Effector memory CD8-positive, alpha-beta T cell (primary cell): ENCODE measurements around the gene NHSL1.

Experiments used
- ATAC-seq: fragments of 150-1000 bp; cut with Tn5 transposase; replicated peaks from 2 replicates; pipeline ENCODE4 v1.10.0; 2021; ENCODE audit warnings: mild to moderate bottlenecking, moderate library complexity
- DNase-seq, 3 experiments: peaks; one replicate each; pipeline ENCODE4 v3.0.0; 2021
- H3K27ac Mint-ChIP-seq, 2 donors: one replicate each; pipeline ENCODE4 v1.8.0; 2022; ENCODE audit warnings: mild to moderate bottlenecking in 2 of 2, mixed read lengths in 2 of 2, moderate library complexity in 2 of 2
- H3K27me3 Mint-ChIP-seq, 2 donors: one replicate each; pipeline ENCODE4 v1.8.0; 2022; ENCODE audit warnings: mixed read lengths in 2 of 2
- H3K36me3 Mint-ChIP-seq: one replicate; pipeline ENCODE4 v1.8.0; 2022; ENCODE audit warnings: mild to moderate bottlenecking, moderate library complexity, mixed read lengths; ENCODE audit not compliant: insufficient read depth
- H3K4me1 Mint-ChIP-seq, 2 donors: one replicate each; pipeline ENCODE4 v1.8.0; 2022; ENCODE audit warnings: low read depth in 2 of 2, mixed read lengths in 2 of 2
- H3K4me3 Mint-ChIP-seq, 2 donors: one replicate each; pipeline ENCODE4 v1.8.0; 2022; ENCODE audit warnings: mild to moderate bottlenecking in 2 of 2, mixed read lengths in 2 of 2, moderate library complexity in 2 of 2
- H3K9me3 Mint-ChIP-seq, 2 donors: one replicate each; pipeline ENCODE4 v1.8.0; 2022; ENCODE audit warnings: mixed read lengths in 2 of 2

Gene NHSL1

DNA sequence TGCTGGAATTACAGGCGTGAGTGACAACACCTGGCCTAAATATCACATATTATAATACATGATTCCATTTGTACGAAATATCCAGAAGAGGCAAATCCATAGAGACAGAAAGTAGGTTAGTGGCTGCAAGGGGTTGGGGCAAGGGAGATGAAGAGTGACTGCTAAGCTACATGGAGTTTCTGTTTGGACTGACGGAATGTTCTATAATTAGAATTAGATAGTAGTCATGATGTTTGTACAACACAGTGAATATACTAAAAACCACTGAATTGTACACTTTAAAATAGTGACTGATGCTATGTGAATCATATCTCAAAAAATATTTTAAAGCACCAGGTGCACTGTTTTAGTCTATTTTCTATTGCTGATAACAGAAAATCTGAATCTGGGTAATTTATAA lies 99.0 kb downstream of the NHSL1 start:
- DNase-seq (no peak), ATAC-seq (no peak)
- Mint-ChIP-seq H3K4me3 (no peak overlapping the region), H3K36me3 (peaks cover 5% of the 10 kb centered on the region), H3K9me3 (no peaks in the 10 kb centered on the region), H3K27me3 (no peaks in the 10 kb centered on the region), H3K4me1 (peaks cover 5 to 12% of the 10 kb centered on the region in 2 donors), H3K27ac (no peak overlapping the region)

DNA sequence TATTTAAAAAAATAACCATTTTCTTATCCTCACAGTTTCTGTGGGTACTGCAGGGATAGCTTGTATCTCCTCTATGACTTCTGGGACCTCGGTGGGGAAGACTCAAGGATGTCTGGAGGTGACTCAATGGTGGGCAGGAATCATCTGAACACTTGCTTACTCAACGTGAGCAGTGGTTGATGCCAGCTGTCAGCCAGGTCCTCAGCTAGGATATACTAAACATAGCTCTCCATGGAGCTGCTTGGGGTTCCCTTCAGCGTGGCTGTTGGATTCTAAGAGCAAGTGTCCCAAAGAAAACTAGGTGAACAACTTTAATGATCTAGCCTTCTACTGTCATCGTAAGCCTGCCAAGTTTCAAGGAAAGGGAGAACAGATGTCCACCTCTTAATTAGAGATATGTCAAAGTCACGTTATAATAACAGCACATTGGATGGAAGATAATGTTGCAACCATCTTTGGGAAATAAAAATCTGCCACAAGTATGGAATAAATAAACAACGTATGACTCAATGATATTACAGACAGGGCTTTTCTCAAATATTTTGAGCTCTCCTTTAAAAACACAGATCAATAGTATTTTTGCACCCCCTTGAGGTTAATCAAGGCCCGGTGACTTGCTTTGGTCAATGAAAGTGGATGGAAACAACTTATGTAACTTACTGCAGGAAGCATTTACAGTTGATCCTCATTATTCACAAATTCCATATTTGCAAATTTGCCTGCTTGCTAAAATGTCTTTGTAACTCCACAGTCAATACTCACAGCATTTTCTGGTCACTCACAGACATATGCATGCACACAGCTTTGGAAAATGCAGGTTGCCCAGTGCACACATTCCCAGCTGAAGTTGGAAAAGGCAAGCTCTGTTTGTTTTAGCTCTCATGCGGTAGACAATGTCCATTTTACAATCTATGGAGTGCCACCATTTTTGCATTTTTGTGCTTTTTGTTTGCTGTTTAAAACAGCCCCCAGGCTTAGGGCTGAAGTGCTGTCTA lies 101.9 kb downstream of the NHSL1 start:
- DNase-seq = no peak
- H3K4me1 Mint-ChIP-seq = no peaks in the 10 kb centered on the region
- H3K4me3 Mint-ChIP-seq = no peak overlapping the region
- H3K27ac Mint-ChIP-seq = no peak overlapping the region
- no peaks in the 10 kb centered on the region for H3K27me3 Mint-ChIP-seq
- H3K36me3 Mint-ChIP-seq = no peaks in the 10 kb centered on the region
- ATAC-seq = no peak
- no peaks in the 10 kb centered on the region for H3K9me3 Mint-ChIP-seq

DNA sequence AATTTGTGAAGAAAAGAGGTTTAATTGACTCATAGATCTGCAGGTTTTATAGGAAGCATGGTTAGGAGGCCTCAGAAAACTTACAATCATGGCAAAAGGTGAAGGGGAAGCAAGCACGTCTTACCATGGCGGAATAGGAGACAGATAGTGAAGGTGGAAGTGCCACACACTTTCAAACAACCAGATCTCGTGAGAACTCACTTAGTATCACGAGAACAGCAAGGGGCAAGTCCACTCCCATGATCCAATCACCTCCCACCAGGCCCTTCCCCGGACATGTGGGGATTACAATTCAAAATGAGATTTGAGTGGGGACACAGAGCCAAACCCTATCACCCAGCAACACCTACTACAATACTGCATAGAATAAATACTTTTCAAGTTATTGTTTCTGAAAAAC lies 102.6 kb downstream of the NHSL1 start:
- H3K36me3 Mint-ChIP-seq = no peaks in the 10 kb centered on the region
- DNase-seq (no peak), ATAC-seq (no peak)
- no peaks in the 10 kb centered on the region for H3K4me1 Mint-ChIP-seq
- no peaks in the 10 kb centered on the region for H3K9me3 Mint-ChIP-seq
- no peak overlapping the region for H3K27ac Mint-ChIP-seq
- no peak overlapping the region for H3K4me3 Mint-ChIP-seq
- H3K27me3 Mint-ChIP-seq = peaks cover 0 to 3% of the 10 kb centered on the region in 2 donors

DNA sequence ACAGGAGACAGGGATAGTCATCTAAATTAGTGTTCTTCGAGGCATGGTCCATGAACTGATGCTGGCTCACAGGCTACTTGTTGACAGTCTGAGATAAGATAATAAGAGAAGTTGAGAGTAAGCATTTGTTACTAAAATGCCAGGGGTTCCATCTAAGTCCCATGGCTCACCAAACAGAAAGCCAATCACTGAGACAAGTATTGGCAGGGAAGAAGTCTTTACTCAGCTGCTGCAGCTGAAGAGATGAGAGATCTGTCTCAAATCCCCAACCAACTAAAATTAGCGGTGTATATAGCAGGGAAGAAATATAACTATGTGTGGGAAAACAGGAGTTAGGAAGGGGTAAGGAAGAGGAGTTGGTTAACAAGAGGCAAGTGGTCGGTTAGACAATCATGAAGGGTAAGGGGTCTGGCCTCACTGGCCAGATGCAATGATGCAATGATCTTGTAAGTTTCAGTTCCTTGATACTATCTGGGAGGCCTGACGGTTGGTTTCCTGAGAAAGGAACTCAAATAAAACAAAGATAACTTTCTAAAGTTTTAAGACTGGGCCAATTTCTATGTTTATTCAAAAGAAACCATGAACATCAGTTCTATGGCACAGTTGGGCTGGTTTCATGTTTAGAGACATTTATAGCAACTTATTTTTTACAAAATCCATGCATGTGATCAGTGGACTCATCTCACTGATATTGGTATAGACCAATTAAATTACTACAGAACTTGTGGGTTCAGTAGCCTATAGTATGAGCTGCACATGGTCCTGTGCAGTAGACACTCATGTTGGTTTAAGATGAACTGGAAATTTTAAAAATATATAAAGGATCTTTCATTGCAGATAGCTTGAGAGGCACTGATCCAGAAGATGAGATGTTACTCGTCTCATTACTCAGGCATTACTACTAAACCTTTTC lies 105.2 kb downstream of the NHSL1 start:
- Mint-ChIP-seq H3K27ac (no peak overlapping the region), H3K9me3 (no peaks in the 10 kb centered on the region), H3K27me3 (peaks cover 15 to 22% of the 10 kb centered on the region in 2 donors), H3K36me3 (no peaks in the 10 kb centered on the region), H3K4me1 (no peaks in the 10 kb centered on the region), H3K4me3 (no peak overlapping the region)
- ATAC-seq (no peak), DNase-seq (no peak)

DNA sequence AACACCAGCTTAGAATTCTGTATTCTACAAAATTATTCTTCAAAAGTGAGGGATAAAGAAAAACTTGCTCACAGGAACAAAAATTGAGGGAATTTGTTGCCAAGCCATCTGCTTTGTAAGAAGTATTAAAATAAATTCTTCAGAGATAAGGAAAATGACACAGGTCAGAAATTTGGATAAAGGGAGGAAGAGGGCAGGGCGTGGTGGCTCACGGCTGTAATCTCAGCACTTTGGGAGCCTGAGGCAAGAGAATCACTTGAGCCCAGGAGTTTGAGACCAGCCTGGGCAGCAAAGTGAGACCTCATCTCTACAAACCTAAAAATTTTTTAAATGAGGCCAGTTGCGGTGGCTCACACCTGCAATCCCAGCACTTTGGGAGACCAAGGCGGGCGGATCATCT lies 109.7 kb downstream of the NHSL1 start:
- H3K36me3 Mint-ChIP-seq = no peaks in the 10 kb centered on the region

DNA sequence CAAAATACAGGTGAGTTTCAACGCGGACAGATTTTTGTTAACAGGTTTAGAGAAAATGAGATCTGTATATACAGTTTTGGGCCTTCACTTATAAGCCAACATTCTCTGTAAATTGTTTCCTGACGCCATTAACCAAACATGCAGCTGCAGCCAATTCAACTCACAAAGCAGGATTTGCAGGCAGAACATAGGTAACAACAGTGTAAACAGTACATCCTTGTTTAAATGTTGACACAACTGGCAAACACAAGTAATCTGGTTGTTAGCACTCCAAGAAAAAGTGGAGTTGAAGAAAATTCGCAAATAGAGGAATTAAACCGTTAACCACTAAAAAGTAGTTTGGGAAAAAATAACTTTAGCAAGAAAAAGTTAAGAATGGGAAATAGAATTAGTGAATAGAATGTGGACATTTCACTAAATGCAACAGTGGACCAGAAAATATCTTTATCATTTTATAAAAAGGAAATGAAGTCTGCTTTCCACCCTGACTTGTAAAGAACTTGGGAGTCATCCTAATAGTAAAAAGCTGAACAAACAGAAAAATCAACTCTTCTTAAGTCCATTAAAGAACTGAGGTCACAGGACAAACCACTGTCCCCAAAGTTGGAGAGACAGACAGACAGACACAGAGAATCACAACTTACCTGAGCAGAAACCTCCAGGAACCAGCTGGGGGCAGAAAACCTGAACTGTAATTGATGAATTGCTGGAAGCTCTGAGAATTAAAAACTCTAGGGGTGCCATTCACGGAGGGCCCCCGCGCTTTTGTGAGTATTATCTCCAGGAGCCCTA lies 111.5 kb downstream of the NHSL1 start:
- ATAC-seq (no peak), DNase-seq (no peak)
- Mint-ChIP-seq H3K36me3 (no peaks in the 10 kb centered on the region), H3K9me3 (no peaks in the 10 kb centered on the region), H3K4me1 (no peaks in the 10 kb centered on the region), H3K27me3 (peaks cover 32 to 43% of the 10 kb centered on the region in 2 donors), H3K4me3 (no peak overlapping the region), H3K27ac (no peak overlapping the region)

More for the DNA sequence above, 109.7 kb downstream of the NHSL1 start:
- ATAC-seq (no peak), DNase-seq (no peak)
- H3K27me3 Mint-ChIP-seq = peaks cover 28 to 36% of the 10 kb centered on the region in 2 donors
- H3K4me3 Mint-ChIP-seq = no peak overlapping the region
- no peaks in the 10 kb centered on the region for H3K4me1 Mint-ChIP-seq
- no peaks in the 10 kb centered on the region for H3K9me3 Mint-ChIP-seq
- H3K27ac Mint-ChIP-seq = no peak overlapping the region

DNA sequence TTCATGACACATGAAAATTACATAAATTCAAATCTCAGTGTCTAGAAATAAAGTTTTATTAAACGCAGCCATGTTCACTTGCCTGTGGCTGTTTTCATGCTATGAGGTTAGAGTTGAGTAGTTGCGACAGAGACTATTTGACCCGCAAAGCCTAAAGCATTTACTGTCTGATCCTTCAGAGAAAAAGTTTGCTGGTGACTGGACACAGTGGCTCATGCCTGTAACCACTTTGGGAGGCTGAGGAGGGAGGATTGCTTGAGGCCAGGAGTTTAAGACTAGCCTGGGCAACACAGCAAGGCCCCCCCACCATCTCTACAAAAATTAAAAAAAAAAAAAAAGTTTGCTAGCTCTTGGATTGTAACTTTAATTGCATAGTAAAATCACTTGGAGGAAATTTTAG lies 112.4 kb downstream of the NHSL1 start:
- DNase-seq (no peak), ATAC-seq (no peak)
- no peak overlapping the region for H3K27ac Mint-ChIP-seq
- no peak overlapping the region for H3K4me3 Mint-ChIP-seq
- H3K4me1 Mint-ChIP-seq = peaks cover 0 to 4% of the 10 kb centered on the region in 2 donors
- peaks cover 40 to 46% of the 10 kb centered on the region in 2 donors for H3K27me3 Mint-ChIP-seq
- no peaks in the 10 kb centered on the region for H3K36me3 Mint-ChIP-seq
- H3K9me3 Mint-ChIP-seq = no peaks in the 10 kb centered on the region

DNA sequence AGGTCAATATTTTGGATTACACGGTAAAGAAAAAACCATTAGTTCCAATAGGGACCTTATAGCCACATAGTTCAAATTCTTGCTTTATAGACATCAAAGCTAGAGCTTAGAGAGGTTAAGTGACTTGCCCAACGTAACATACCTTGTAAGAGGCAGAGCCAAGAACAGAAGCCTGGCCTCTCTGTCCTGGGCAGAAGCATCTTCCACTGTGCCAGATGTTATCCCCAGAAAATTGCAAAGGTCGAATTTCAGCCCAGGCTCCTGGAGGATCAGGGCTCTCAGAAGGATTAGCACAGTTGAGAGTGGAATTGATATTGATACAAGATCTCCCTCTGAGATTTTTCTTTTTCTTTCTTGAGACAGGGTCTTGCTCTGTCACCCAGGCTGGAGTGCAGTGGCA lies 115.5 kb downstream of the NHSL1 start:
- Mint-ChIP-seq H3K36me3 (no peaks in the 10 kb centered on the region), H3K27me3 (peaks cover 21 to 22% of the 10 kb centered on the region in 2 donors), H3K27ac (no peak overlapping the region), H3K4me3 (no peak overlapping the region), H3K4me1 (peaks cover 0 to 4% of the 10 kb centered on the region in 2 donors), H3K9me3 (no peaks in the 10 kb centered on the region)
- ATAC-seq (no peak), DNase-seq (no peak)

DNA sequence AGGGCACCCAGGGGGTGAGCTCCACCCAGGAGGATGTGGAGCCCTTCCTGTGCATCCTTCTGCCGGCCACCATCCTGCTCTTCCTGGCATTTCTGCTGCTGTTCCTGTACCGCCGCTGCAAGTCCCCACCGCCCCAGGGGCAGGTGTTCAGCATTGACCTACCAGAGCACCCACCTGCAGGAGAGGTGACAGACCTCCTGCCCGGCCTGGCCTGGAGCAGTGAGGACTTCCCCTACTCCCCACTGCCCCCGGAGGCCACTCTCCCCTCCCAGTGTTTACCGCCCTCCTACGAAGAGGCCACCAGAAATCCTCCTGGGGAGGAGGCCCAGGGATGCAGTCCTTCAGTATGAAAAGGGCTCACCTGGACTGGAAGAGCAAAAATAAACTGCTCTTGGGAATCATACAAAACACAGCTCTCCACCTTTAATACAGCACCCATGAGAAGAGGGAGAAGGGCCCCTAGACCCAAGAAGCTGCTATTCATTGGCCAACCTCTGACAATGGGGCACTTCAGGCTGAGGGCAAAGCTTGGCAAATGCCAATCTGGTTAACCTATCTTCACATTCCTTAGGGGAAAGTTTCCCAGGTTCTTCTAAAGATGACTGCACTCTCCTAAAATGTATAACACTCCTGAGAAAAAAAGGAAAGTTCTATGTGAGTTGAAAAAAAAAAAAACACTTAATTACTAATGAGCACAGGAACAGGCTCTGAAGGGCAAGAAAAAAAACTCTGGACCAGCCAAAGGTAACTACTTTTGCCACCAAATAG lies 116.6 kb downstream of the NHSL1 start:
- Mint-ChIP-seq H3K27ac (peak overlapping the region in 1 of 2 donors; percentile 62), H3K27me3 (peaks cover 12 to 18% of the 10 kb centered on the region in 2 donors), H3K4me1 (peaks cover 0 to 4% of the 10 kb centered on the region in 2 donors), H3K4me3 (no peak overlapping the region), H3K9me3 (no peaks in the 10 kb centered on the region), H3K36me3 (no peaks in the 10 kb centered on the region)
- DNase-seq (no peak), ATAC-seq (no peak)

DNA sequence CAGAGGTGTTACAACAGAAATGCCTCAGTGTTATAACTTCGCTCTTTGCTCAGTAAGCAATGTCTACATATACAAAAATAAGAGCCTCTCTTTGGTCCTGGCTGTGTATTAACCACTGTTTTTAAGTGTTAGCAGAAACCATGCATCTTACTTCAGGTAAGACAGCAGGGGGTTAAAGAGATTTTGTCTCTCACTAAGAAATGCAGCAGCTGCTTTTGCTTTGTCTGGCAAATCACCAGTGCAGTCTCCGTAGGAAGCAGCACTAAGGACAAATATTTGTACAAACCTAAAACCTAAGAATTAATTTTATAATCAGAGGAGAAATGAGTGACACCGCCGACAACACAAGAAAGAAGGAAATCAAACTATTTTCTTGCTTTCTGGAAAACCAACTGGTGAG lies 120.8 kb downstream of the NHSL1 start:
- no peaks in the 10 kb centered on the region for H3K36me3 Mint-ChIP-seq
- no peak overlapping the region for H3K27ac Mint-ChIP-seq
- DNase-seq = no peak
- ATAC-seq = no peak
- no peaks in the 10 kb centered on the region for H3K9me3 Mint-ChIP-seq
- H3K27me3 Mint-ChIP-seq = peaks cover 12 to 13% of the 10 kb centered on the region in 2 donors
- H3K4me1 Mint-ChIP-seq = peaks cover 0 to 4% of the 10 kb centered on the region in 2 donors
- H3K4me3 Mint-ChIP-seq = no peak overlapping the region

DNA sequence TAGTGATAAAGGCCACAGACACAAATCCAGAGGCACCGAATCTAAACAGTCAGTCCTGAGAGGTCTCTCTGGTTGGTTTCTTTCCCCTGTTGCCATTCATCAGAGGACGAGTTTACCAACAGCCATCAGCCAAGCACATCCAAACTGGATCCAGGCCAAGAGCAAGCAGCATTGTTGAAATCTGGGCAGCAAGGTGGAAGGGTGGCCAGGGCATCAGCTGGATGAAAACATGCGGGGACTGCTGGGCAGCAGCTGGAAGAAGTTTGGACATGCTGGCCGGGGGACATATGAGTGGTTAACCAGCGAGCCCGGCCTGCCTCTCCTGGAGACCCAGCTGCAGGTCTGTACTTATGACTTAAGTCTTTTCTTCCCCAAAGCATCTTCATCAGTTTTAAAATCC lies 121.5 kb downstream of the NHSL1 start, which contains the start of gene SMIM28:
TSS of gene SMIM28 (plus strand) at position 62 of the 400 bp plus-strand sequence. CDS start at position 230, 168 bp downstream.
- H3K4me1 Mint-ChIP-seq = peaks cover 0 to 4% of the 10 kb centered on the region in 2 donors
- H3K27me3 Mint-ChIP-seq = peaks cover 9% of the 10 kb centered on the region in 2 donors
- DNase-seq = no peak
- no peak for ATAC-seq
- no peak within 1 kb of the TSS for H3K4me3 Mint-ChIP-seq
- H3K27ac Mint-ChIP-seq = no peak within 1 kb of the TSS
- no peaks in the 10 kb centered on the region for H3K9me3 Mint-ChIP-seq
- no peaks in the 10 kb centered on the region for H3K36me3 Mint-ChIP-seq

DNA sequence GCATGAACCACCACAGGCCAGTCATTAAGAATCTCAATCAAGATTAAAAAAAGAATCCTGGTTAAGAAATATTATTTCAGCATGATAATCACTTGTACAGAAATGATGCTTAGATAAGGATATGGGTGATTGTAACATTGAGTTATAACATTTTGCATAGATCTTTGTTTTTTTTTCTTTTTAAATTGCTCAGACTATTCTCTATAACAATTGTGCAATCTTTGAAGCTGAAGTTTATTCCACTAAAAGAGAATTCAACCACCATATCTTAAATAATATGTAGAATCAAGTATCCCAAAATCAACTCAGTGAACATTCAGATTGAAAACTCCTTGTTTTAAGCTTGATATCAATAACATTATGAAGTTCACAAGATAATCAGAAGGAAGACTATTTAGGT lies 122.3 kb downstream of the NHSL1 start:
- Mint-ChIP-seq H3K9me3 (no peaks in the 10 kb centered on the region), H3K4me1 (no peaks in the 10 kb centered on the region), H3K27ac (no peak overlapping the region), H3K4me3 (no peak overlapping the region), H3K27me3 (peaks cover under 1 to 5% of the 10 kb centered on the region in 2 donors), H3K36me3 (no peaks in the 10 kb centered on the region)
- ATAC-seq (no peak), DNase-seq (no peak)
